TTC549 (cell line): ENCODE data around the gene EDRF1.

Experiments used
- FAIRE-seq: peaks from 2 replicates; lab custom pipeline; 2012; peaks lifted over from hg19 to GRCh38; lab: Jason Lieb, UNC

EDRF1 gene

DNA sequence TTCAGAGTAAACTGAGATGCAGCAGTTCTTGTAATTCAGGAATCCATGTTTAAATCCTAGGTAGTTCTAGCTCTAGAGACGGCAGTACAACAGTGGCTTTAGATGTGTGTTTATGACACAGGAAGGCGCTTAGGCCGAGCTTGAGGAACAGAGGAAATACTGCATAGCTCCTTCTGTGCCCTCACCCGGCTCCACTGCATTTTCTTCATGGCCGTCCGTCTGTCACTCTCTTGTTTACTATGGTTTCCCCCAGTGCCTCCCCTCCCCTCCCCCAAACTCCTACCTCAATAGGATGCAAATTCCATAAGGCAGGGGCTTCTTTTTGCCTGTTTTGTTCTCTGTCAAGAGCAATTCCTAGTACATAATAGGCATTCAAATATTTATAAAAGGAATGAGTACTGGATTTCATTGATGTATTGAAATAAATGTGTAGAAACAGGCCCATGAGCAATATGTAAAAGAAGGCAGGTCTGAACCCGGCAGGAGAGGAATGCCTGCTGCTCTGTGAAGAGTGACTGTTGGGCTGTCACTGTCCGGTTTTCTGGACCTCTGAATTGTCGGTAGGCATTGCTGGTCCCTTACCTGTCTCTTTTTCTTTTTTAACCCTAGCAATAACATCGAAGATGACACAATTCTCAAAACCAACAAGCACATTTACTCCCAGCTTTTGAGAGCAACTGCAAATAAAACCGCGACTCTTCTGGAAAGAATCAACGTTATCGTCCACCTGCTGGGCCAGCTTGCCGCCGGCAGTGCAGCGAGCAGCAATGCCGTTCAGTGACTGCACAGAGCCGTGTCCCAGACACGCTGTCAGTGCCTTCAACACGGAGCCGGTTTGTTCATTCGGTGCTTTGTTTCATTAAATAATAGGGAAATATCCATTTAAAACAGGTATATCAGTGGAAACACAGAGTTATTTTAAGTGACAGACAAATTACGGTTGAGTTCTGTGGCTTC, 43.5 kb downstream of the EDRF1 start:
- no peak for FAIRE-seq

DNA sequence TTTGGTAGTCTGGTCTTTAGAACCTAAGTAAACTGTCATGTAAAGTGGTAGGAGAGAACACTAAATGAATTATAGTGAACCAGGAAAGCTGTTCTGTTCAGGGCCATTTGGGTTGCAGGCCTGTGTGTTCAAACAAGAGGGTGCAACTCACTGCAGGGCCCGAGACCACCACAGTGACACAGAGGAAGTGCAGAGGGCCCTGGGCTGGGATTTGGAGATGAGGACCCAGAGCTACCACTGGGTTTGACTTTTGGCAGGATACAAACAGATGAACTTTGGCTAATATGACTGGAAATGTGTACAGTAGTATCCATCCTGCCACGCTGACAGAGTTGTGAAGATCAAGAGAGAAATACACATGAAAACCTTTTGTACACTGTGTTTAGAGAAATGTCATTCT, 46.3 kb downstream of the EDRF1 start:
- FAIRE-seq = no peak

DNA sequence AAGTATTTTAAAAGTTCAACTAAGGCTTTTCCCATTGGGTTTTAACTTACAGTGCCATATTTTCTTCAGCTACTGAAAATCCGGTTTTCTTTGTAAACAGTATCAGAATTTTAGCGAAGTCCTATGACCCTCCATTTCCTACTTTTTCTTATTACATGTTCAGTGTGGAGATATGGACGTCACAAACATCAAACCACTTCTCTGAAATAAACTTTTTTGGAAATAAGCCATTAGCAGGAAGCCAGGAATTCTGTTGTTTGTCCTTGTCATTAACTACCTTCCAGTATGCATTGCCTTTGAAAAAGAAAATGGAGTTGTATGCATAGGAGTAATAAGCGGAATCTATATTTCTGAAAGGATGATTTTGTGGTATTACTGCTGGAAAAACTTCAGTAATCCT, 47.0 kb downstream of the EDRF1 start:
- FAIRE-seq = no peak

GRCh38 chr10:125768219-125768855, 48.8 kb downstream of the EDRF1 start:
- FAIRE-seq = no peak

- no peak for FAIRE-seq
Measured at GRCh38 chr10:125769175-125769574, 49.7 kb downstream of the EDRF1 start.

DNA sequence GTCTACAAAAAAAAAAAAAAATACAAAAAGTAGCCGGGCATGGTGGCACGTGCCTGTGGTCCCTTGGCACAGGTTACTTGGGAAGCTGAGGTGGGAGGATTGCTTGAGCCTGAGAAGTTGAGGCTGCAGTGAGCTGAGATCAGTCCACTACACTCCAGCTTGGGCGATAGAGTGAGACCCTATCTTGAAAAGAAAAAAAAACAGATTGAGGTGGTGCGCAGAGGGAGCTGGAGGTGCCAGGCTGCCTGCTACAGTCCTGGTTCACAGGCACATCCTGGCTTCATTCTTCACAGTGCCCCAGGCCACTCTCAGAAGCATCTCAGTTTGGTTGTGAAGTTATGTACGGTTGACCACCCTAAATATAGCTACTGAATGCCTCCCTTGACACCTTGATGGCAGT, 51.3 kb downstream of the EDRF1 start:
- FAIRE-seq = no peak

DNA sequence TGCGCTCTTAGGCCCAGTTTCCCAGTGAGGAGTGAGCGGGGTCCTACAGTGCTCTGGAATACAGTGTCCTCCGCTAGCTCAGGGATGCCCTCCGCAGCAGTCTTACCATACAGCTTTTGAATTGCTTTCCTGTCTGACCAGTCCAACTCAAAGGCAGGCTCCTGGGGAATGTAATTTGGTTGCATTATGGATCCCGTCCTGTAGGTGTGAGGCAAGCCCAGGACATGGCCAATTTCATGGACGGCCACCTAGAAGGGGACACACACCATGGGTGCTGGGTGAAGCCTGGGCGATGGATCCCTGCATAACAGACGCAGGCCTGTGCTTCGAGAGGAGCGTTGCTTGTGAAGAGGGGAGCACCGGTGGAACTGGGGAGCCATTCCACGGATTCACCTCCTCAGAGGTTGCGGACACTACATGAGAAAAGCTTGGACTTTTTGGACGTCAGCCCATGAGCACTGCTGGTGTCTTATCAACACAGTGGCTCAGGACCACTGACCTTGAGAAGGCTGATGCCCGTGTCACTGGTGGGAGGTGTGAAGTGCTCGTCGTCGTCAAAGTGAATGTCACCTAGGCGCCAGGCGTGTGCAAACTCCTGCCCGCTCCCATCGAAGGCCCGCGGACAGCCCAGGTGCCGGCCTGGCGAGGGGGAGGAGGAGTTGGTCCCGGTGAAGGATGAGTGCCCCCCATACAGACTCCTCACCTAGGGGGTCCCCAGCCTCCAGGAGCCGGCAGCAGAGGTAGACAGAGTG, 52.8 kb downstream of the EDRF1 start:
- FAIRE-seq = no peak

GRCh38 chr10:125772864-125773180, 53.3 kb downstream of the EDRF1 start:
- FAIRE-seq = no peak

- FAIRE-seq = no peak
Measured at GRCh38 chr10:125773687-125774543, 54.4 kb downstream of the EDRF1 start.

GRCh38 chr10:125774581-125775191, 55.2 kb downstream of the EDRF1 start:
- no peak for FAIRE-seq

- FAIRE-seq = no peak
Measured at GRCh38 chr10:125775491-125776106, 56.1 kb downstream of the EDRF1 start, which contains the start of gene MMP21. TSS of gene MMP21 (minus strand) at chr10:125775821. CDS start at chr10:125775821, 0 bp downstream.

DNA sequence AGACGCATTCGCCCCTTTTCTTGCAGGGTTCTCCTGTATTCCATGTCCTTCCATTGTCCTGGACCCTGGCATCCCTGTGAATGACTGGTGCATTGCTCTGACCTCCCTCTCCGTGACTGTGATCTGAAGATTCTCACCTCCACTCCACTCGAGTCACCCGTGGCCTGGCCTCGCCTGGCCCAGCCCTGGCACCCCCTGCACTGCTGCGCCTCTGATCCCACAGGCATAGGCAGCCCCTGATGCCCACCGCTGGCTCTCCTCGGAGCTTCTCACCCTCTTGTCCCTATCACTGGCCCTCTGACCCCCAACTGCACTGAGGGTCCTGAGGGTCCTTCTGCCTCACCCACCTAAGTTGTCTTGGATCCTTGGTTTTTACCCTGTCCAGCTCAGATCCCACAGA, 58.3 kb downstream of the EDRF1 start:
- FAIRE-seq = no peak

- no peak for FAIRE-seq
Measured at GRCh38 chr10:125778556-125778955, 59.0 kb downstream of the EDRF1 start.

- FAIRE-seq = no peak
Measured at GRCh38 chr10:125779403-125780327, 60.2 kb downstream of the EDRF1 start.

GRCh38 chr10:125781374-125781773, 61.9 kb downstream of the EDRF1 start:
- FAIRE-seq = no peak

- FAIRE-seq = no peak
Measured at GRCh38 chr10:125782054-125782453, 62.5 kb downstream of the EDRF1 start.

DNA sequence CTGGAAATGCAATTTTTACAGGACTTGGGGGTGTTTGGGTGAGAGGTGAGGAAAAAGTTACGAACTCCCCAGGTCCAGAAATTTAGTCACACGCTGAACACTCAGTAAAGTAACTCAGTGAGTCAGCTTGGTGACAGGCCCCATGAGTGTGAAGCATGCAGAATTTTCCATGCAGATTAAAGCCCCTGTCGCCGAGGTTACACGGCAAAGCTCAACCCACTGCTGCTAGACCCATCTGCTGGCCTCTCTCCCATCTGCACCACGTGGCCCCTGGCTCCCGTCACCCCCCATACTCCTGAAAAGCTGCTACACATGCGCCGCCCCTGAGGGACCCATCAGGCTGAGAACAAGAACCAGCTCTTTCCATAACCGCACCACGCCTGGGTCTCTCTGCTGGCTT, 63.1 kb downstream of the EDRF1 start:
- FAIRE-seq = no peak

DNA sequence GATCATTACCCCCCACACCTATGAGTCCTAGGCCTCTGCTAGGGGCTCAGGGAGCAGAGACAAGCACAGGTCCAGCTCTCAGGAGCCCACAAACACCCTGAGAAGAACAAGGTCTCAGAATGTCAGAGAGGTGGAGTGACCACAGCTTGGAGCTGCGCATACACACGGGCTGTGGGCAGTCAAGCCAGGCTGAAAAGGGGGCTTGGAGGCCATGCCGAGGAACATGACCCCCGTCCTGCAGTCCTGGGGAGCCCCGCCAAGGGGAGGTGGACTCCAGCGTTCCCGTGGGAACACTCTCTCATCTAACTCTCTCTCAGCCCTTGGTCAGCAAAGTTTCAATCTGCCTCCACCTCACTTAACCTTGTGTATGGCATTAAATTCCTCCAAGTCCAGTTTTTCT, 63.9 kb downstream of the EDRF1 start:
- FAIRE-seq = no peak

GRCh38 chr10:125783957-125784356, 64.4 kb downstream of the EDRF1 start:
- no peak for FAIRE-seq

GRCh38 chr10:125785791-125786190, 66.3 kb downstream of the EDRF1 start:
- no peak for FAIRE-seq
